ENCODE data around the gene ADAP1. TPM values are rescaled to one million over a fixed set of nuclear protein-coding genes. Genes with fewer than 3 reads are reported as not detected.

Gene ADAP1
- total and polyA plus RNA-seq, 2 of the 13 experiments (the other 11 are each of a cell fraction or from before 2014, with no cell fraction given), result 10.5 to 24.6 TPM

- TF ChIP-seq CSRNP2 (CRISPR knock-in tag; conservative IDR thresholded peaks at IDR 0.05; ENCODE audit: low read depth), result no peak
- TF ChIP-seq DMTF1 (CRISPR knock-in tag; IDR thresholded peaks at IDR 0.05), result no peak
- no peak for TF ChIP-seq RCOR2 (CRISPR knock-in tag; IDR thresholded peaks at IDR 0.05)
- no peak; the same call in 1 of the 2 replicates for TF ChIP-seq ZNF776 (CRISPR knock-in tag; IDR thresholded peaks at IDR 0.05)
- TF ChIP-seq KLF16 (CRISPR knock-in tag; IDR thresholded peaks at IDR 0.05), result peak in 1 of 2 experiments; percentile 96; a peak in 2 of 4 replicates
- TF ChIP-seq ZNF607 (CRISPR knock-in tag; IDR thresholded peaks at IDR 0.05; ENCODE audit: borderline replicate concordance), result peak; percentile 99
- TF ChIP-seq ISX (CRISPR knock-in tag; conservative IDR thresholded peaks at IDR 0.05), result 0 out of 2 replicates have a peak, but pooled peaks have one; percentile 76
- TF ChIP-seq HNRNPK (IDR thresholded peaks at IDR 0.05; ENCODE audit: low read depth, low read length, poor library complexity, severe bottlenecking), result no peak
- peak; percentile 87; the same call in 1 of the 2 replicates for TF ChIP-seq LBX2 (CRISPR knock-in tag; IDR thresholded peaks at IDR 0.05; ENCODE audit: borderline replicate concordance)
- no peak for TF ChIP-seq FUBP1 (CRISPR knock-in tag; IDR thresholded peaks at IDR 0.05; ENCODE audit: borderline replicate concordance)
- TF ChIP-seq KDM4B (CRISPR knock-in tag; IDR thresholded peaks at IDR 0.05), result 0 out of 2 replicates have a peak, but pooled peaks have one; percentile 75
- 0 out of 2 replicates have a peak, but pooled peaks have one; percentile 18 for TF ChIP-seq POGZ (CRISPR knock-in tag; IDR thresholded peaks at IDR 0.05)
- TF ChIP-seq RERE (CRISPR knock-in tag; IDR thresholded peaks at IDR 0.05; ENCODE audit: low read depth), result no peak
- TF ChIP-seq NBN (conservative IDR thresholded peaks at IDR 0.05), result no peak
- peak; percentile 61; the same call in 1 of the 2 replicates for TF ChIP-seq ZBTB7B (CRISPR knock-in tag; IDR thresholded peaks at IDR 0.05)
- 0 out of 2 replicates have a peak, but pooled peaks have one; percentile 85 for TF ChIP-seq ATF5 (CRISPR knock-in tag; IDR thresholded peaks at IDR 0.05; ENCODE audit: low read depth)
Observed at GRCh38 chr7:873367-874002, 81.0 kb downstream of the ADAP1 start (continued).
